Measurements from ENCODE around the gene AGBL4.

GRCh38 chr1:48869116-48869893 is 1154.4 kb downstream of the AGBL4 start:
- TF ChIP-seq PPARA (CRISPR knock-in tag; IDR thresholded peaks at IDR 0.05; ENCODE audit: borderline replicate concordance), result no peak
- no peak for TF ChIP-seq CSRNP3 (CRISPR knock-in tag; IDR thresholded peaks at IDR 0.05)
- no peak for TF ChIP-seq ZNF8 (CRISPR knock-in tag; IDR thresholded peaks at IDR 0.05)
- no peak for TF ChIP-seq ZNF565 (CRISPR knock-in tag; conservative IDR thresholded peaks at IDR 0.05; ENCODE audit: low read depth)
